HFFc6 (cell line): Measurements from ENCODE around the gene GALNTL6. TPM values are rescaled to one million over a fixed set of nuclear protein-coding genes. Genes with fewer than 3 reads are reported as not detected.
"Not testable (repeated sequence)": the region's sequence is repeated elsewhere in the genome, so short reads cannot be mapped to it uniquely, and the experiment has no call there.

Experiments used
- DNase-seq: peaks from one replicate; pipeline ENCODE4 v3.0.0-alpha.2; 2018
- H3K27ac Mint-ChIP-seq: 2 replicates; pipeline ENCODE4 v1.8.0; 2020; ENCODE audit warnings: mild to moderate bottlenecking, mixed read lengths
- H3K27me3 Mint-ChIP-seq: 2 replicates; pipeline ENCODE4 v1.8.0; 2021; ENCODE audit warnings: mild to moderate bottlenecking, moderate library complexity, mixed read lengths; ENCODE audit not compliant: insufficient read depth
- H3K36me3 Mint-ChIP-seq: 2 replicates; pipeline ENCODE4 v1.8.0; 2021; ENCODE audit warnings: low read depth, mixed read lengths
- H3K4me1 Mint-ChIP-seq: 2 replicates; pipeline ENCODE4 v1.8.0; 2020; ENCODE audit warnings: low read depth, mixed read lengths
- H3K4me3 Mint-ChIP-seq: 2 replicates; pipeline ENCODE4 v1.8.0; 2020; ENCODE audit warnings: mild to moderate bottlenecking, moderate library complexity, mixed read lengths
- H3K9me3 Mint-ChIP-seq: 2 replicates; pipeline ENCODE4 v1.8.0; 2020; ENCODE audit warnings: mild to moderate bottlenecking, mixed read lengths
- CTCF ChIP-seq: fragments of 200-600 bp; sonication (generic); IDR thresholded peaks from 2 replicates; pipeline ENCODE4 v1.5.0; 2021; ENCODE audit warnings: antibody characterized with exemption, mild to moderate bottlenecking
- total RNA-seq, 6 experiments: library from RNA; stranded (reverse); fragmentation: NEBNext Ultra II Directional; extraction: Animal tissue kit (Norgen Biotek cat#: 25700); gene quantifications; 2 replicates in 1 of 6; 3 replicates in 5 of 6; pipeline ENCODE4 v1.2.3, GENCODE V29; 2021

The GALNTL6 gene
- total RNA-seq, 6 experiments from 2014 or later: 0.07 TPM; not detected in 5

DNA sequence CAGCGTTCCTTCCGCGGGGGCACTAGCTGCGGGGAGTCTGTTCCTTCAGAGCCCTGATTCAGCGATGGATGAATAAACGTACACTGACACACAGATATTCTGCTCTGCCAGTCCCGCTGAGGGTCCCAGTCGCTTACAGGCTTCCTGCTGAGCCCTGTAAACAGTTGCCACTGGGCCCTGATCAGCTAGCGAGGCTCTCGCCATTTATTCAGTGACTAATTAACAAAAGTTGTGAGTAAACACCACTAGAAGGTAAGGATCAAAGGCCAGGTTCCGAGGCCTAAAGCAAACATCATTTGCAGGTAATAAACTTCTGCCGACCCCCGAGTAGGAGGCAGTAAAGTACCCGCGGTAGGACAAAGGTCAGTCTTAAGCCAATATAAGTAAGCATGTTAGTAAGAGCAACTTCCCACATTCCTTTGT, 912.8 kb downstream of the GALNTL6 start:
- Mint-ChIP-seq H3K27ac (peak overlapping the region; percentile 80; the same call in 1 of the 2 replicates), H3K36me3 (no peaks in the 10 kb centered on the region), H3K4me3 (peak overlapping the region; percentile 35; the same call in 1 of the 2 replicates), H3K9me3 (peaks cover 5% of the 10 kb centered on the region; the same call in 1 of the 2 replicates), H3K27me3 (no peaks in the 10 kb centered on the region), H3K4me1 (peaks cover 20% of the 10 kb centered on the region; the same call in 1 of the 2 replicates)
- no peak for TF ChIP-seq CTCF
- DNase-seq: peak; percentile 1

DNA sequence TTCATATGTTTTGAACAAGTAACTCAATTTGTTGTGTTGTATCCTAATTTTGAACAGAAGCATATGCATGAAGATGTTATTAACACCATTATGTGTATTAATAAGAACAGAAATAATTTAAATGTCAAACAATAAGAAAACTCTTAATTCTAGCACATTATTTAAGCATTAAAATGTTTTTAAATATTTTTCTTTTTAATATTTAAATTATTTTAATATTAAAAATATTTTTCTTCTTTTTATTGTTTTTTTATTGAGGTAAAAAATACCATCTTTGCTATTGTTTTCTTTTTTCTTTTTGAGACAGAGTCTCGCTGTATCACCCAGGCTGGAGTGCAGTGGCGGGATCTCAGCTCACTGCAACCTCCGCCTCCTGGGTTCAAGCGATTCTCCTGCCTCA, 914.4 kb downstream of the GALNTL6 start:
- peaks cover 14% of the 10 kb centered on the region for H3K9me3 Mint-ChIP-seq
- no peak for DNase-seq
- no peaks in the 10 kb centered on the region for H3K27me3 Mint-ChIP-seq
- no peak overlapping the region for H3K4me3 Mint-ChIP-seq
- no peaks in the 10 kb centered on the region for H3K36me3 Mint-ChIP-seq
- TF ChIP-seq CTCF: no peak
- no peak overlapping the region for H3K27ac Mint-ChIP-seq
- H3K4me1 Mint-ChIP-seq: peaks cover 20% of the 10 kb centered on the region; the same call in 1 of the 2 replicates

- H3K36me3 Mint-ChIP-seq: peaks cover 25% of the 10 kb centered on the region; the same call in 1 of the 2 replicates
- not testable (repeated sequence) for H3K4me3 Mint-ChIP-seq, H3K4me1 Mint-ChIP-seq, H3K27me3 Mint-ChIP-seq, H3K27ac Mint-ChIP-seq, DNase-seq
- peaks cover 62% of the 10 kb centered on the region for H3K9me3 Mint-ChIP-seq
These were observed 920.4 kb downstream of the GALNTL6 start for GRCh38 chr4:172733645-172734044.

DNA sequence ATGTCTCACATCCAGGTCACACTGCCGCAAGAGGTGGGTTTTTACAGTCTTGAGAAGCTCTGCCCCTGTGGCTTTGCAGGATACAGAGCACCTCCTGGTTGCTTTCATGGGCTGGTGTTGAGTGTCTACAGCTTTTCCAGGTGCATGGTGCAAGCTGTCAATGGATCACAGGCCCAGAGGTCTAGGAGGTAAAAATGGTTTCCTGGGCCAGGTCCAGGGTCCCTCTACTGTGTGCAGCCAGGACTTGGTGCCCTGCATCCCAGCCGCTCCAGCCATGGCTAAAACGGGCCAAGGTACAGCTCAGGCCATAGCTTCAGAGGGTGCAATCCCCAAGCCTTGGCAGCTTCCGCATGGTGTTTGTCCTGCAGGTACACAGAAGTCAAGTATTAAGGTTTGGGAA, 921.4 kb downstream of the GALNTL6 start:
- H3K4me3 Mint-ChIP-seq: no peak overlapping the region
- no peak for DNase-seq
- H3K4me1 Mint-ChIP-seq: no peaks in the 10 kb centered on the region
- H3K36me3 Mint-ChIP-seq: peaks cover 25% of the 10 kb centered on the region; the same call in 1 of the 2 replicates
- TF ChIP-seq CTCF: no peak
- no peaks in the 10 kb centered on the region for H3K27me3 Mint-ChIP-seq
- no peak overlapping the region for H3K27ac Mint-ChIP-seq
- peaks cover 62% of the 10 kb centered on the region for H3K9me3 Mint-ChIP-seq

DNA sequence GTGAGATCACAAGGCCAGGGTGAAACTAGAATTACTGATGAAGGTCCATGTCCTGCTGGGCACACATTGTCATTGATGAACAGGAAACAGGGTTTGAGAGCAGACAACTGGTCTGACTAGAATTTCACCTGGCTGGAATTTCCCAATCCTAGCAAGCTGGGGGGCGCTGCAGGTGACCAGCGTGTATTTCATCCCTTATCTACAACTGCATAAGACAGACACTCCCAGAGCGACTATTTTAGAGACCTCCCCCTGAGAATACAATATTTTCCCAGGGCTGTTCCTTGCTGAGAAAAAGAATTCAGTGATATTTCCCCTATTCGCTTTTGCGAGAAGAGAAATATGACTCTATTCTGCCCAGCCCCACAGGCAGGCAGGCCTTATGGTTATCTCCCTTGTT, 922.8 kb downstream of the GALNTL6 start:
- no peak for TF ChIP-seq CTCF
- Mint-ChIP-seq H3K27ac (no peak overlapping the region), H3K36me3 (peaks cover 25% of the 10 kb centered on the region; the same call in 1 of the 2 replicates), H3K4me1 (no peaks in the 10 kb centered on the region), H3K9me3 (peaks cover 61% of the 10 kb centered on the region), H3K27me3 (no peaks in the 10 kb centered on the region), H3K4me3 (no peak overlapping the region)
- DNase-seq: no peak

GRCh38 chr4:172740434-172740833, 927.2 kb downstream of the GALNTL6 start:
- TF ChIP-seq CTCF: no peak
- DNase-seq: no peak
- peaks cover 14% of the 10 kb centered on the region; the same call in 1 of the 2 replicates for H3K36me3 Mint-ChIP-seq
- H3K9me3 Mint-ChIP-seq: peaks cover 28% of the 10 kb centered on the region
- H3K4me3 Mint-ChIP-seq: no peak overlapping the region
- no peak overlapping the region for H3K27ac Mint-ChIP-seq
- no peaks in the 10 kb centered on the region for H3K27me3 Mint-ChIP-seq
- no peaks in the 10 kb centered on the region for H3K4me1 Mint-ChIP-seq
